Measurements from ENCODE around the gene PTPRT. TPM values are rescaled to one million over a fixed set of nuclear protein-coding genes. Genes with fewer than 3 reads are reported as not detected.

Gene PTPRT
- total RNA-seq, 2 donors from 2014 or later: not detected

DNA sequence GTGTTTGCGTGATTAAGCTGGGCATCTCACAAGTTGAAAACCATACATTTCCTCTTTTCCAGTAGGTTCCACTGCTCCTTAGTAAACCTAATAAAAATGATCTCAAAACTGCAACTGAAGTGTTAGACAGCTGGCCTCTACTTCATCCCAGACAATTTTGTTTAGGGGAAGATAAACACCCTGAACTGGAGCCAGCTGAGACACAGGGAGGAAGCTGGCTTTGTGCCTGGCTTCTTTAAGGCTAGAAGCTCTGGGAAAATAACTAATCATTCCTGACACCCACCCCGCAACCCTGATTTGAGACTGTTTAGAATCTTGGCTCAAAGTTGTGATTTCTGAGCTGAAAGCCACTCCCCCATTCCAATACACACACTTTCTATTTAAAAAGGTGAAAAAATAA lies 11.6 kb downstream of the PTPRT start:
- ATAC-seq (ENCODE audit: insufficient number of reproducible peaks, low FRiP score, low read depth) (no peak), DNase-seq (ENCODE audit: low spot score) (no peak)
- H3K27ac ChIP-seq: no peak overlapping the region
- H3K27me3 ChIP-seq (replicated peaks; ENCODE audit: insufficient read depth): no peaks in the 10 kb centered on the region
- no peaks in the 10 kb centered on the region for H3K9me3 ChIP-seq
- H3K4me1 ChIP-seq (ENCODE audit: control insufficient read depth in 1 of 2, low read depth in 2 of 2): no peaks in the 10 kb centered on the region
- H3K4me3 ChIP-seq: no peak overlapping the region
- no peaks in the 10 kb centered on the region for H3K36me3 ChIP-seq
- TF ChIP-seq, protein P1, sequence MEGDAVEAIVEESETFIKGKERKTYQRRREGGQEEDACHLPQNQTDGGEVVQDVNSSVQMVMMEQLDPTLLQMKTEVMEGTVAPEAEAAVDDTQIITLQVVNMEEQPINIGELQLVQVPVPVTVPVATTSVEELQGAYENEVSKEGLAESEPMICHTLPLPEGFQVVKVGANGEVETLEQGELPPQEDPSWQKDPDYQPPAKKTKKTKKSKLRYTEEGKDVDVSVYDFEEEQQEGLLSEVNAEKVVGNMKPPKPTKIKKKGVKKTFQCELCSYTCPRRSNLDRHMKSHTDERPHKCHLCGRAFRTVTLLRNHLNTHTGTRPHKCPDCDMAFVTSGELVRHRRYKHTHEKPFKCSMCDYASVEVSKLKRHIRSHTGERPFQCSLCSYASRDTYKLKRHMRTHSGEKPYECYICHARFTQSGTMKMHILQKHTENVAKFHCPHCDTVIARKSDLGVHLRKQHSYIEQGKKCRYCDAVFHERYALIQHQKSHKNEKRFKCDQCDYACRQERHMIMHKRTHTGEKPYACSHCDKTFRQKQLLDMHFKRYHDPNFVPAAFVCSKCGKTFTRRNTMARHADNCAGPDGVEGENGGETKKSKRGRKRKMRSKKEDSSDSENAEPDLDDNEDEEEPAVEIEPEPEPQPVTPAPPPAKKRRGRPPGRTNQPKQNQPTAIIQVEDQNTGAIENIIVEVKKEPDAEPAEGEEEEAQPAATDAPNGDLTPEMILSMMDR (IDR thresholded peaks at IDR 0.05): no peak

DNA sequence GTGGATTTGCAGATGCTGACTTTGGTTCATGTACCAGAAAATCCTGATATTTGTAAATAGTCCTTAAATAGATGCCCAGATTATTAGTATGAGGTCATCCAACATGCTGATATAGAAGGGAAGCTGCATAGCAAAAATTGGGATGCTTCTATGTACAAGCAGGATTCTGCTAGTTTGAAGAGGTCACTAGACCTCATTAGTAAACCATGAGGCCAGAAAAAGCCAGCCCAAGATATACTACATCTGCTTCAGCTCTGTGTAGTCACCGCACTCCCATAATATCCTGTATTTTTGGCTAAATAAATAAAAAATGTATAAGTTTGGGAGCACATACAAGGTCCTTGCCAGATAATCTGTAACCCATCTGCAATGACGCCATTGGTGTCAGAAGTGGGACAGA lies 13.0 kb downstream of the PTPRT start:
- DNase-seq (ENCODE audit: low spot score): no peak
- ATAC-seq (ENCODE audit: insufficient number of reproducible peaks, low FRiP score, low read depth): no peak
- no peak overlapping the region for H3K4me3 ChIP-seq

DNA sequence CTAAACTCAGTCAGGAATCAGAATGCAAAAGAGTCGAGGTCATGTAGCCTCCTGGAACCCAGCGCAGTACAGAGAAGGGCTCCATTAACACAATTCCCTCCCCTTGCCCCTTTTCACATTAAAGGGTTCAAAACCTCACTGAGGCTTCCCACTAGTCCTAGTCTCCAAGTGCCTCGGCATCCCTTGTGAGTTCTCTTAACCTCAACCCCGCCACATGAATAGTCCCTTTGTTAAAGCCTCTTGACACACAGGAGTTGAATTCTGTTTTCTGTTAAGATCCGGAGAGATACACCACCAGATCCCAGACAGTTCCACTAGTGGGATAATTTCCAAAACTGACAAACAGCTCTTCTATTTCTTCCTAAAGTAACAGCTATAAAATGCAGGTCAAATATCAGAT lies 17.8 kb downstream of the PTPRT start:
- TF ChIP-seq, protein P1 (IDR thresholded peaks at IDR 0.05): no peak
- Histone ChIP-seq H3K27ac (no peak overlapping the region), H3K36me3 (no peaks in the 10 kb centered on the region), H3K27me3 (replicated peaks; ENCODE audit: insufficient read depth) (no peaks in the 10 kb centered on the region), H3K9me3 (no peaks in the 10 kb centered on the region), H3K4me1 (ENCODE audit: control insufficient read depth in 1 of 2, low read depth in 2 of 2) (no peaks in the 10 kb centered on the region), H3K4me3 (no peak overlapping the region)
- ATAC-seq (ENCODE audit: insufficient number of reproducible peaks, low FRiP score, low read depth): no peak
- DNase-seq (ENCODE audit: low spot score): no peak

More for the DNA sequence above, 13.0 kb downstream of the PTPRT start:
- H3K27ac ChIP-seq: no peak overlapping the region
- TF ChIP-seq, protein P1 (IDR thresholded peaks at IDR 0.05): no peak
- H3K9me3 ChIP-seq: no peaks in the 10 kb centered on the region
- no peaks in the 10 kb centered on the region for H3K4me1 ChIP-seq (ENCODE audit: control insufficient read depth in 1 of 2, low read depth in 2 of 2)
- no peaks in the 10 kb centered on the region for H3K36me3 ChIP-seq
- H3K27me3 ChIP-seq (replicated peaks; ENCODE audit: insufficient read depth): no peaks in the 10 kb centered on the region

DNA sequence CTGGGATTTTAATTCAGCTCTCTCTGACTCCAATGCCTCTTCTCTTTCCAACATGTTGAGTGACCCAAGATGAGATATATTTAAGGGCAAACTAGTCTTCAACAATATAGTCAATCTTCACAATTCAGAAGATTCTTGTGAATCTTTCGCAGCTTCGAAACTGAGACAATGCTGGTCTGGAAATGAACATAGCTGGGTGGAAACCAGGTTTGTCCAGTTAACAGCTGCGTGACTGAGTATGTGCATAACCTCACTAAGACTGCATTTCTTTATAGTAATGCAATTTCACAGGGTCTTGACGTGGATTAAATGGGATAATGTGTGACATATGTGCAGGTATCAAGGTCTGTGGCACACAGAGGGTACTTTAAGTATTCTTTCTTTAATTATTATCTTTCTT lies 18.9 kb downstream of the PTPRT start:
- Histone ChIP-seq H3K27ac (no peak overlapping the region), H3K27me3 (replicated peaks; ENCODE audit: insufficient read depth) (no peaks in the 10 kb centered on the region), H3K4me3 (no peak overlapping the region), H3K36me3 (no peaks in the 10 kb centered on the region), H3K4me1 (ENCODE audit: control insufficient read depth in 1 of 2, low read depth in 2 of 2) (no peaks in the 10 kb centered on the region), H3K9me3 (no peaks in the 10 kb centered on the region)
- DNase-seq (ENCODE audit: low spot score) (no peak), ATAC-seq (ENCODE audit: insufficient number of reproducible peaks, low FRiP score, low read depth) (no peak)
- TF ChIP-seq, protein P1 (IDR thresholded peaks at IDR 0.05): no peak

GRCh38 chr20:43167615-43168014 lies 22.1 kb downstream of the PTPRT start:
- DNase-seq (ENCODE audit: low spot score) (no peak), ATAC-seq (ENCODE audit: insufficient number of reproducible peaks, low FRiP score, low read depth) (no peak)
- Histone ChIP-seq H3K27ac (no peak overlapping the region), H3K27me3 (replicated peaks; ENCODE audit: insufficient read depth) (no peaks in the 10 kb centered on the region), H3K4me3 (no peak overlapping the region), H3K4me1 (ENCODE audit: control insufficient read depth in 1 of 2, low read depth in 2 of 2) (no peaks in the 10 kb centered on the region), H3K36me3 (no peaks in the 10 kb centered on the region), H3K9me3 (no peaks in the 10 kb centered on the region)
- TF ChIP-seq, protein P1 (IDR thresholded peaks at IDR 0.05): no peak
